Hypothalamus (tissue), 51 donors: ENCODE measurements around the gene TPTE2.
A peak's percentile ranks its signal among the peaks of the same experiment; 100 is the strongest.
"Not testable (repeated sequence)": the region's sequence is repeated elsewhere in the genome, so short reads cannot be mapped to it uniquely, and the experiment has no call there.

Experiments used
- DNase-seq, 51 donors: peaks; one replicate each; lab custom pipeline; 2025; lab: John Stamatoyannopoulos, UW

Gene TPTE2

GRCh38 chr13:19561127-19561582 lies at the start of gene TPTE2:
TSS of gene TPTE2 (minus strand) at chr13:19561532. CDS start at chr13:19503234, 58,298 bp downstream.
- DNase-seq, result not testable (repeated sequence)

GRCh38 chr13:19607523-19608078 lies 46.3 kb upstream of the TPTE2 start:
- no peak for DNase-seq

DNA sequence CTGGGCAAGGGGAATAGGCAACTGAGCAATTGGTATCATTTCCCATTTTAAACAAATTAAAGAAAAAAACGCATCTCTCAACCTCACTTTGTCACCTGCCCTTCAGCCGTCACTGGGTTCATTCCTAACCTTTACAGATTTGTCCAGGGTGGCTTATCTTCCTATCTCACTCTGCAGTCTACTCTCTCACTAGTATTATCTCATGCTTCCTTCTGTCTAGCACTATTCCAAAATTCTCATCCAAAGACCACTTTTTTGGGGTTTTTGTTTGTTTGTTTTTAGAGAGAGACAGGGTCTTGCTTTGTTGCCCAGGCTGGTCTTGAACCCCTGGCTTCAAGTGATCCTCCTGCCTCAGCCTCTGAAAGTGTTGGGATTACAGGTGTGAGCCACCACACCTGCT lies 45.4 kb upstream of the TPTE2 start:
- no peak for DNase-seq

- peak in 1 of 51 donors; percentile 9 for DNase-seq
Observed at GRCh38 chr13:19606152-19606551, 44.8 kb upstream of the TPTE2 start.

DNA sequence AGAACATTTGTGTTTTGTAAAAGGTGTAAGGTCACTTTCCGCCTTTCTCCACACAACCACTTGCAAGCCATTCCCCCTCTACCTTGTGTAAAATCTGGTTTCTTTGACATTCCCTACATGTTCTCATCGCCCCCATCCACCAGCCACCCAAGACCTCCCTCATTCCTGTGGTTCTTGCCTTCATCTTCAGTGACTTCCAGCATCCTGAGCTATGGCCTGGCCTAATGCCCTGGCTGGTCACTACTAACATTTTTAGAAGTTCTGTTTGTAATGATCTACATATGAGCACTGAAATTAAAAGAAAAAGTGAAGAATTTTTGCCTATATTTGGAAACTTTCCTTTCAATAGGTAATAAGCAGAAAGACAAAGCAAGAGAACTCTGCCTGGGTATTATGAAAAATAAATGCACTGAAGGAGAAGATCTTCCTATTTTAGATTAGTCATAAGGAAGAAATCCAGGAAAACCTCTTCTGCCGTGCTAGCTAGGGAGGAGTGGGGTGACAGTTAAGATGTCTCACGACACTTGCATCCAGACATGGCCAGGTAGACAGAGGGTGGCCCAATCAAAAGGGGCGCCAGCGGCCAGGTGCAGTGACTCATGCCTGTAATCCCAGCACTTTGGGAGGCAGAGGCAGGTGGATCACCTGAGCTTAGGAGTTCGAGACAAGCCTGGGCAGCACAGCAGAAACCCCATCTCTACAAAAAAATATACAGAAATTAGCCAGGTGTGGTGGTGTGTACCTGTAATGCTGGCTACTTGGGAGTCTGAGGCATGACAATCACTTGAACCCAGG lies 44.0 kb upstream of the TPTE2 start:
- no peak for DNase-seq

GRCh38 chr13:19604306-19604705 lies 43.0 kb upstream of the TPTE2 start:
- DNase-seq, result no peak

DNA sequence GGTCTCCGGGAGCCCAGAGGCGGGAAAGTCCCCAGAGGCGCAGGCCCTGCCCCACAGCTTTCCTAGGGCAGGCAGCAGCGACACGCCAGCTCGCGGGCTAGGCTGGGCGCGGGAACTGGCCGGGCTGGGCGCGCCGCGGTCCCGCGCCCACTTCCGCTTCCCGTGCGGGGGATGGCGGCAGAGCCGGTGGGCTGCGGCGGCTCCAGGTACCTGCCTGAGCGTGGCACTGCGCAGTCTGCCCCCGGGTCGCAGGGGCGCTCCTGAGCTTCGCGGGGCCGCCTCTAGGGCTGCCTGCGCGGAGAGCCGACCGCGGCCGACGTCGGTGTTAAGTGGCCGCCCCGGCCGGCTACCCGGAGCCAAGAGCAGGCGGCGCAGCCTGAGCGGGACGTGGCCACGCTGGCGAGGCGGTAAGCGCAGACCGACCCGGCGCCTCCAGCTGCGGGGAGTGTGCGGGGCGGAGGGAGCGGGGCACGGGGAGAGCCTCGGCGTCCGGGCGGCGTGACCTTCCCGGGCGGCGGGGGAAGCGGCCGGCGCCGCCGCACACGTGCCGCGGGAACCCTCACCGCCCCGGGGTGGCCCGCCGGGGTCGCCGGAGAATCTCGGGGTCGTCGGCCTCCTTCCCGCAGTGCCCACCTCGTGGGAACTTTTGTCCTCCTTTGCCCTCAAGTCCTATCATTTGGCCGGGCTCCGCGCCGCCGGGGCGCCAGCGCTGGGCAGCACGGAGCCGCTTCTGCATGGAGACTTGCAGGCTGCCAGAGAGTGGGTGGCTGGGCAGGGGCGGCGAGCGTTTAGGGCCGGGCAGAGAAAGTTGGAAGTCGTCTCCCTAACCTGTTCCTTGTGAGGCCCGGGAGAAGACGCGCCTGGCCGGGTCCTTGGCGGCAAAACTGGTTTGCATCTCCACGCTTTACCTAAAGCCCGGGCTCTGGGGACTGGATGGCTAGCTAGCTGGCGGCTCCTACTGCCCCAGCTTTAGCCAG lies 40.7 kb upstream of the TPTE2 start:
- DNase-seq, result peak in 1 of 51 donors; percentile 1

DNA sequence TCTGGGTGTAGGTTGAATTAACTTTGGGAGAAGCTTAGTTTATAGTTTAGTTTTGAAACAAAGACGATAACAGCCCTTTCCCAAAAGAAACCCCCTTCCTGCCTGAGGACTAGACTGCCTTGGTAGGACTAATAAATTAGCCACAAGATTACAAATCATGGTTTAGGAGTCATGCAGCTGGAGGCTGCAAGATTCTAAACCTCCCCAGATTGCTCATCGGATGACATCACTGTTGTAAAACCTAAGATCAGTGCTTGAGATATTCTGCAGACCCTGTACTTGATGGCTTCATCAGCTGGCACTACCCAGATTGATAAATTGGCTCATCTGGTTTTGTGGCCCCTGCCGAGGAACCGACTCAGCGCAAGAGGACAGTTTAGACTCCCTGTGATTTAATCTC lies 36.2 kb upstream of the TPTE2 start:
- DNase-seq, result no peak

DNA sequence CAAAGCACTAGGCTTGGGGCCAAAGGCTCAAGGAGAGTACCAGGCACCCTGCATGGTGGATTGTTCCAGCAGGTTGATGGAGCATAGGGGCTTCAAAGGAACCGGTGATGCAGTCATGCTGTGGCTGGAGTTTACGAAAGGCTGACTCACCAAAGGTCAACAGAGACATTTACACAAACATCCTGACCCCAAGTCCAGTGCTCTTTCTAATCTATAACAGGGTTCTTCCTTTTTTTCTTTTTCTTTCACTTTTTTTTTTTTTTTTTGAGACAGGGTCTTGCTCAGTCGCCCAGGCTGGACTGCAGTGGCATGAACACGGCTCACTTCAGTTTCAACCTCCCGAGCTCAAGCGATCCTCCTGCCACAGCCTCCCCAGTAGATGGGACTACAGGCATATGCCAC lies 35.6 kb upstream of the TPTE2 start:
- DNase-seq, result no peak

DNA sequence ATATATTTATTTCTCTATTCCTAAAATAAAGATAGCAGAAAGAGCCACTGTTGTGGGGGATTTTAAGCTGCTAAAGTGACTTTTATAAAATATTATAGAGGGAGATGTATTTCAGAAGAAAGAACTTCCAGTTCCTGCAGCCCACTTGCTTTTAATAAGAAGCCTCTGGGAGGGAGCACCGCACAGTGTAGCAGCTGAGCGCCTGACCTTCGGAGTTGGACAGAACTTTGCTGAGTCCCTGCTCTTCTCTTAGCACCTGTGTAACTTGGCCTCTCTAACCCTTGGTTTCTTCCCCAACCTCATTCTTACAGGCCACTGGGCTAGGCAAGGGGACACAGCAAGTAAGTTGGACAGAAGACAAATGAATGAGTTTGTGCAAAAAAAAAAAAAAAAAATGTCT lies 34.8 kb upstream of the TPTE2 start:
- no peak for DNase-seq

- DNase-seq, result no peak
Observed at GRCh38 chr13:19592657-19593180, 31.4 kb upstream of the TPTE2 start.

GRCh38 chr13:19591864-19592263 lies 30.5 kb upstream of the TPTE2 start:
- DNase-seq, result no peak

GRCh38 chr13:19590423-19590822 lies 29.1 kb upstream of the TPTE2 start:
- DNase-seq, result no peak

GRCh38 chr13:19589312-19589711 lies 28.0 kb upstream of the TPTE2 start:
- DNase-seq, result no peak

DNA sequence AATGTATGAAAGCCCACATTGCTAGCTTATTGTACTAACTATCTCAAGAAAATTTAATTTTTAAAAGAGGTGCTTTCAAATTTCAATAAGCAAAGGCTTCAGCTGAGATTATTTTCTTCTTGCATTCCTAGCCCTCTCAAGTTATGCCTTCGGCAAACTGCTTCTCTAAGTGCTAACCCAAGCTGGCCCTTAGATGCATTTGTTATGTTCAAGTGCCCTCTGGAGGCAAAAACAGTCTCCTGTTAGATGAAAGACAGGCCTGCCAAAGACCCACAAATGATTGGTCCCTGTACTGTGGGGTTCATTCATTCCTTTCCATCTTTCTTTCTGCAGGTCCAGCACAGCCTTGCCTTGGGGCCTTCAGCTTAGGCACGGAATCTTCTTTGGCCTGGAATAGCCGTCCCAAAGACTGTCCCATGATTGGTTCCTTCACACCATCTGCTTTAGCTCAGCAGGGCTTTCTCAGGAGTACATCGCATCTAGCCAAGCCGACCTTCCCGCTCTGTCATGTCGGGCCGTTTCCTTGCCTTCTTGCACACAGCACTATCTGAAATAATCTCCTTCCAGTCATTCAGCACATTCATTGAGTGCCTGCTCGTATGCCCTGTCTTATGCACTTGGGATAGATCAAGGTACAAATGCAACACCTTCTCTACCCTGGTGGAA lies 26.4 kb upstream of the TPTE2 start:
- peak in 11 of 51 donors; percentile 1 to 21 (median 8) for DNase-seq

DNA sequence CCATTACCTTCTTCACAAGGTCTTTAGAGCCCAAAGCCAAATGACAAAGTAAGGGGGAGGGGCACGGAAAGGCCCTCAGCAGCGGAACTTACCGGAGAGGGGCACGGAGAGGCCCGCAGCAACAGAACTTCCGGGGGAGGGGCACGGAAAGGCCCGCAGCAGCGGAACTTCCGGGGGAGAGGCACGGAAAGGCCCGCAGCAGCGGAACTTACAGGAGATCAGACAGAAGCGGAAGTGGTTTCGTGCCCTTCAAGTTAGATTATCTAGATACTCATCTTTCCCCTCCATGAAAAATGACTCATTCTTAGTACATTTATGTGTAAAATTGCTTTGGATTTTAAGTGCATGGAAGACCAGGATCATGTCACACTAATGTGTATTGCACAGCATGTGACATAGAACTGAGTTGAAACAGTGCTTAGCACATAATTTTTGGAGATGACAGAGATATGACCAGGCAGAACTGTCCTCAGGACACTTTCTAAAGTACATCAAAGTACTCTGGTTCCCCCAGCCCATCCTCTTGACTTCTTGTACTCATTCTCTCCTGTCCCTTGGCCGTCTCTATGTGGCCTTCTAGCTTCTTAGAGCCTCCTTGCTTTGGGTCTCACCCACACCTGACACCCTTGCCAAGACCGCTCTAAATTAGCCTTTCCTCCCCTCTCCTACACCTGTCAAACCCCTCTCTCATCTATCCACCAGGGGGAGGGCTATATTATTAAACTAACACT lies 25.7 kb upstream of the TPTE2 start:
- DNase-seq, result no peak

DNA sequence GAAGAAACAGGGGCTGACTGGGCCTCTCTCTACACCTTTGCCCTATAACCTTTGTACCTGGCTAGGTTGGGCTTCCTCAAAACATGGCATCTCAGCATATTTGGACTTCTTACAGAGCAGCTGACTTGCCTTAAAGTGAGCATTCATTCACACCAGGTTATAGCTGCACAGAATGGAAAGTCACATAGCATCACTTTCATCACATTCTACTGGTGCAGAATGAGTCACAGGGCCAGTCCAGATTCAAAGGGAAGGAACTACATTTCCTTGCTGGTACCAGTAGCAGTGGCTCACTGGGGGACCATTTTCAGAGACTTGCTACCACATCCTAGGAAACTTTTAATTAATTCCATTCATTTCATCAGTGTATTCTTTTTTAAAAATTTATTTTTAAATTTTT lies 20.3 kb upstream of the TPTE2 start:
- DNase-seq, result no peak

- DNase-seq, result no peak
Observed at GRCh38 chr13:19575230-19575629, 13.9 kb upstream of the TPTE2 start.

GRCh38 chr13:19573120-19573716 lies 11.9 kb upstream of the TPTE2 start:
- no peak for DNase-seq
